Kidney tubule cell (primary cell): ENCODE data around the gene DLGAP4.

Experiments
- DNase-seq: peaks from one replicate; pipeline ENCODE4 v3.0.0-alpha.2; 2018; ENCODE audit warnings: low spot score

DLGAP4 gene

DNA sequence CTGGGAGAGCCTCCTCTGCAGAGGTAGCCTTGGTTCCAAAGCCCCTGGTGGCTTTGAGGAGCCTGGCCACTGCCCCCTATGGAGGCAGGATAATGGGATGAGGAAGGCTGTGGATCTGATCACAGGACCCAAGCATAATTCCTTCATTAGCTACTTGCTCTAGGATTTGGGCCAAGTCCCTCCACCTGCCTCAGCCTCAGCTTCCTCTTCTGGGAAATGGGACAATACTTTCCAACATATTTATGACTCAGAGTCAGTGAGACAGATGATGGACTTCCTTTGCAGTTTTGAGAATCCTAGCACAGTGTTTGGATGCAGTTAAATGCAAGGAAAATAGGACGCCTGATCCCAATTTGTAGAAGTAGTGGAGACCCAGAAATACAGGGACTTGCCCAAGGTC, 171.3 kb downstream of the DLGAP4 start:
- DNase-seq, result no peak

DNA sequence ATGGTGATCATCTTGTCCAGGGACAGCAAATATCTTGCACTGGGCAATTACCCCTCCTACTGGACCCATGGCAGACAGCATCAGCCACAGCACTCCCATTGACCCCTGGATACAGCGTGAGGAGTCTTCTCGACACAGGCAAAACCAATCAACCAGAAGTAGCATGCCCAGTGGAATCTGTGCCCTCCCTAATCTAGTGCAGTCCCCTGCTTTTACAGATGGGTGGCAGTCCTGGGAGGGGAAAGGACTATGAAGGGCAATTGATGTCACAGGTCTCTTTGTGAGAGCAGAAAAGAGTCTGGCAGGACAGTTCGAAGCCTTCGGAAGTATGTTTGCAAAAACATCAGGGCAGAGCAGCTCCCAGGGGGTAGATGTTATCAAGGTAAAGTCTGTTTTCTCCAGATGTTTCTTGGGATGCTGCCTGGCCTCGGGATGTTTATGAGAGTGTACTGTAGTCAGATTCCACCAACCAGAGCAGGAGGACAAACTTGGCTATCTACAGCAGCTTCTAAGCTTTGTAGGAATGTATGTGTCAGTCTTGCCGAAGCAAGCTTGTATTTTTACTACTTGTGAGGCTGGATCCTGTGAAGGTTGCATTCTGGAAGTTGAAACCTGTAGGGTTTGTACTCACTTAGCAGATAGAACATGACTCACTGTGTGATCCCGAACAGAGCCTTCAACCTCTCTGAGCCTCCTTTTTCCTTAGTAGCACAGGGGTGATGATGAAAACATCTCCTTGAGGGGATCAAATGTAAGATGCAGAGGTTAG, 172.2 kb downstream of the DLGAP4 start:
- no peak for DNase-seq

DNA sequence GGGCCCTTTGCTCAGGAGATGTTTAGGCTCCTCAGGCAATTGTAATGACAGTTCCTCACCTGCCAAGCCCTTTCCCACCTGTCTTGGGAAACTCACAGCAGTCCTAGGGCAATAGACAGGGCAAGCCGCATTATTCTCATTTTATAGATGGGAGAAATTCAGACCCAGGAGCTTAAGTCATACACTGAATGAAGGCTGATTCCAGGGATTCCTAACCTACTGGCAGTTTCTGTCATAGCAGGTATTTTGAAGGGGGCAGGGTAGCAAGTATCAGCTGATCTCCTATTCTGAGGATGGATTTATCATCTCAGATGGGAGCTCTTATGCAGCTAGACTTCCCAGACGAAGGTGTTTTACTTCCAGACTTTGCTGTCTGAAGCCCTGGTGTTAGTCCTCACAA, 173.8 kb downstream of the DLGAP4 start:
- DNase-seq, result no peak

DNA sequence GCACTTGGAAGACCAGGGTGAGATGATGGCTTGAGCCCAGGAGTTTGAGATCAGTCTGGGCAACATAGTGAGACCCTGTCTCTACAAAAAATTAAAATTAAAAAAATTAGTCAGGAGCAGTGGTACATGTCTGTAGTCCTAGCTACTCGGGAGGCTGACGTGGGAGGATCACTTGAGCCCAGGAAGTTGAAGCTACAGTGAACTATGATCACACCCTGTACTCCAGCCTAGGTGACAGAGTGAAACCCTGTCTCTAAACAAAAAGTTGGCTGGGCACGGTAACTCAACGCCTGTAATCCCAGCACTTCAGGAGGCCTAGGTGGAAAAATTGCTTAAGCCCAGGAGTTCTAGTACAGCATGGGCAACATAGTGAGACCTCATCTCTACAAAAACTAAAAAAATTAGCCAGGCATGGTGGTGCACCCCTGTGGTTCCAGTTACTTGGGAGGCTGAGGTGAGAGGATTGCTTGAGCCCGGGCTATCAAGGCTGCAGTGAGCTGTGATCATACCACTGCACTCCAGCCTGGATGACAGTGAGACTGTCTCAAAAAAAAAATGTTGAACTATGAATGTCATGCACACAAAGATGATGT, 174.4 kb downstream of the DLGAP4 start:
- DNase-seq, result no peak

DNA sequence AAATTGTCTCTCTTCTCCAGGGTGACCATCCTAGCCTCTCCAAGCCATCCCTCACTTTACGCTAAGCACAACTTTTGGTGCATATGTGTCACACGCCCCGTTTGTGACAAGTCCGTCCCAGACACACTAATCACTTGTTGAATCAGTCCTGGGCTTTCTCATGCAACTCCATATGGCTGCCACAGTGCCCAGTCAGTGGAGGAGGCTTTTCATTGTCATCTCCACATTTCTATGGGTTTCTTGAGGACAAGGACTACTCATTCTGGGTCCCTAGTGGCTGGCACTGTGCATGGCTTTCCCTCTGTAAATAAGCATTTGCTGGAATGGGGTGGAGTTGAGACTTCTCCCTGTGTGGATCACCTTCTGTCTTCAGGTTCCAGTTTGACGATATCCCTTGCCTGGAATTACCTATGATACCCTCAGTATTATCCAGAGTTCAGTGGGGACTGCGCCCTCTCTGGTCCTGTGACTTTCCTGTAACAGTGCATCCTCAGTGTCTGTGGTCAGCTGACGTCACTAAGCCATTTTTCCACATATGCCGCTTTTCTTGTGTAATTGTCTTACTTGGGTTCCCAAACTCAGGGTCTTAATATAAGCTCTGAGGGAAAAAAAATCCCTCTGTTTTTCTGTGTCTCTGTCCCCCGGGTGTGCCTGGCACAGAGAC, 175.4 kb downstream of the DLGAP4 start:
- DNase-seq, result no peak

DNA sequence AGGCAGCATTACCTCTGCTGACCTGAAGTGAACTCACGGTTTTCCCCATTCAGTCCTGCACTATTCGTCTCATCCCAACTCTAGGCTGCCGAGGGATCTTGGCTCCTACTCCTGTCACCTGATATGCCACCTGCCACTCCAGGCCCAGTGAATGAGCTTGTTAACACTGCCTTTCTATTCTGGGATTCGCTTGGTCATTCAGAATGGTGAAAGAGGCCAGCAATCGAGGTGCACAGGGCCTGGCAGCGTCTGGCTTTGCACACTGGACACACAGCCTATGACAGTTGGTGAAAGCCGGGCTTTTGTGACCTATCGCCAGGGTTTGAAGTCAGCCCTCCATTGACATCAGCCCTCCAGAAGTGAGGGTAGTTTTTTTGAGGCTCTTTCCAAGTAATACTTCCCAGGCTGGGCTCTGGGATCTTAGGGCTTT, 175.9 kb downstream of the DLGAP4 start:
- DNase-seq, result no peak

DNA sequence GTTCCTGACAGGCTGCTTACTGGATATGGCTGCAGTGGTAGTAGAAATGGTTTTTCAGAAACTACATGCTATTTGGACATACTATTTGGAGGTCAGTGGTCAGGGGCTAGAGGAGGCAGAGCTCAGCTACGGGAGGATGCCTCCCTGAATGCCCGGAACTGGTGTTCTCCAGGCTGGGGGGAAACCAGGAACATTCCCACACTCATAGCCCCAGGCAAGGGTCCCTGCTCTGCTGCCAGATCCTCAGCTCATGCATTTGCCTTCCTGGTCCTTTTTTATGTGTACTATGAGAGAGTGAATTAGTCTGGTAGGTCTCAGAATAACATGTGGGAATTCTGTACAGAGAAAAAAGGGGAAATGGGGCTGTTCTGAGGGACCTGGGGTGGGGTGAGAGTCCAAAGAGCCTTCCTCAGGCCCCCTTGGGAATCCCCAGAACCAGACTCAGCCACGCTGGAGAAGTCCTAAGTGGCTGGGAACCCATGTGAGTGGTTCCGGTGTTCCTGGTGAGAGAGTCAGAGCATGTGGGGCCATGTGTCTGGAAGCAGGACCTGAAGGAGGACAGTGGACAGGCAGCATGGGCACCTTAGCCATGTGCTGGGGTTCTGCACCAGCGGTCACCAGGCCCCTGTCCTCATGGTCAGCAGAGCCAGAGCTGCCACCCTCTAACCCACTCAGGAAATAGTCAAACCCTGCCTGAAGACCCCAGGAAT, 177.2 kb downstream of the DLGAP4 start:
- DNase-seq, result no peak

DNA sequence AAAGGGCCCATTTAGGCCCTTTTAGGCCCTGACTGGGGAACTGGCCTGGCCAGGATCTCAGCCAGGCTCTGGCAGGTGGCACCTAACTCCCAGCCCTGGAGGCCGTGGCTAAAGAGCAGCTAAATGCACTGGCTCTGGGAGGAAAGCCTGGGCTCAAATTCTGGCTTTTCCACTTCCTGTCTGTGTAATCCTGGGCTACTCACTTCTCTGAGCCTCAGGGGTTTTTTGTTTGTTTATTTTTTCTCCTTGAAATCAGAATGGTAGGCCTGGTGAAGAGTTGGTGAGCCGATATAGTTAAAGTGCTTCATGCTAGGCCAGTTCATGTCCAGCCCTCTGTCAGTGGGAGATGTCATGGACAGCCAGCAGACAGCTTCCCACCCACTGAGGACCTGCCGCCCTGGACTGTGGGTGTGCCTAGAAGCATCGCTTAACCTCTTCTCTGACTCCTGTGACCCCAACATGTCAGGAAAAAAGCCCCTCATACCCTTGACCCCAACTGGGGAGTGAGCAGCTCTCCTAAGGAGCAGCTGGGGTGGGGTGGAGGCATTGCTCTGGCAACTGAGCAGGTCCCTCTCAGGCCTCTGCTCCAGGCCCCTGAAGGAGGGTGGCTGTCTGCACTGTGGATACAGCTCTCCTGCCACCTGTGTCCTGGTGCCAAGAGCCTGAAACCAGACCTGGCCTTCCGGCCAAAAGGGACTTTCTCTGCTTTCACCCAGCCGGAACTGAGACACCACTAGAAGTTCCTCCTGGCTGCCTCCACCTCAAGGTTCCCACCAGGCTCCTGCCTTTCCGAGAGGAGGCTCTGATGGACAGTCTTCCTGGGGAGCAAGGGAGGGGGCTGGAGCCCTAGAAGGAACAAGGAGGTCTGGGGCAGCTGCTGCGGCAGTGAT, 178.0 kb downstream of the DLGAP4 start:
- DNase-seq, result peak; percentile 60

DNA sequence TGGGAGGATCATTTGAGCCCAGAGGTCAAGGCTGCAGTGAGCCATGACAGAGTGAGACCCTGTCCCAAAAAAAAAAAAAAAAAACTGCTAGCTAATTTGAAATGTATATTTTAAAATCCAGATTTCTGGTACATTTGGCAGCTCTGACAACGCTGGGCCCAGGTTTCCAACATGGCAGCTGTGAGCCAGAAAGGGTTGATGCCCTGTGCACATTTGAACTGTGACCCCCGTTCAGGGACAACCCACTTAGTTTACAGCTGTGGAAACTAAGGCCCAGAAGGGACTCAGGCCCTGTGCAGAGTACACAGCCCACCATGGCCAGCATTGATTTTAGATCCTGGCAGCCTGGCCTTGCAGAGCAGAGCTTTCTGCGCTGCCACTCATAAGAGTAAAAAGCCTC, 179.1 kb downstream of the DLGAP4 start:
- DNase-seq, result no peak

DNA sequence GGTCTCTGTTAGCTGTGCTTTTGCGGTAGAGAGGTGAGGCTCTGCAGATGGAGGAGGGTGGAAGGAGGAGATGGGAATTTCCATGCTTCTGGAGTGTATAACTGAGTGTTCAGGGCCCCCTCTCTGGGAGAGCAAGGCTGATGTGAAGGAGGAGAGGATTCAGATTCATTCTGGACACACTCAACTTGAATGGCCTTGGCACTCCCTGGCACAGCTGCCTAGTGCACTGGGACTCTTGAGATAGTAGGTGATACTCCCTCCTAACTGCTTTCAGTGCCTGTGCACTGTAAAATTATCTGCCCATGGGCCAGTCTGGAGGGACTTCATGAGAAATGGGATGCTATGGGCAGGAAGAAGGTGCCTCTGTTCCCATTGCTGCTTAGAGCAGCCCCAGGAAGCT, 180.9 kb downstream of the DLGAP4 start:
- DNase-seq, result no peak

DNA sequence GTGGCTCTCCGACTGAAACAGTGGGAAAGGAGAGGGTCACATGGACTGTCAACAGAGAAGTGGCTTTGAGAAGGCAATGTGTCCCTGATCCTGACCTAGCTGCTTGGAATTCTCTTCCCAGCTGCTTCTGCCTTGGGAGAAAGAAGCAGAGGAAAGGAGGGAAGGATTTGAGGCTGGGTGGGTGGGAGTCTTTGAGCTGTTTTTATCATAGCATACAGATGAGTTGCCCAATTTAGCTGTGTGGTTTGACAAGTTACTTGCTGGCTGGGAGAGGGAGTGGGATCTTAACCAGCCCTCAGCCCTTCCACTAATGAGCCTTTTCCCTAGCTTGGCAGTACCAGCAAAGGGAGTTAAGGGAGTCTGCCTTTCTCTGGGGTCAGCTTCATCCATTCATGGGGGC, 184.1 kb downstream of the DLGAP4 start:
- DNase-seq, result no peak

DNA sequence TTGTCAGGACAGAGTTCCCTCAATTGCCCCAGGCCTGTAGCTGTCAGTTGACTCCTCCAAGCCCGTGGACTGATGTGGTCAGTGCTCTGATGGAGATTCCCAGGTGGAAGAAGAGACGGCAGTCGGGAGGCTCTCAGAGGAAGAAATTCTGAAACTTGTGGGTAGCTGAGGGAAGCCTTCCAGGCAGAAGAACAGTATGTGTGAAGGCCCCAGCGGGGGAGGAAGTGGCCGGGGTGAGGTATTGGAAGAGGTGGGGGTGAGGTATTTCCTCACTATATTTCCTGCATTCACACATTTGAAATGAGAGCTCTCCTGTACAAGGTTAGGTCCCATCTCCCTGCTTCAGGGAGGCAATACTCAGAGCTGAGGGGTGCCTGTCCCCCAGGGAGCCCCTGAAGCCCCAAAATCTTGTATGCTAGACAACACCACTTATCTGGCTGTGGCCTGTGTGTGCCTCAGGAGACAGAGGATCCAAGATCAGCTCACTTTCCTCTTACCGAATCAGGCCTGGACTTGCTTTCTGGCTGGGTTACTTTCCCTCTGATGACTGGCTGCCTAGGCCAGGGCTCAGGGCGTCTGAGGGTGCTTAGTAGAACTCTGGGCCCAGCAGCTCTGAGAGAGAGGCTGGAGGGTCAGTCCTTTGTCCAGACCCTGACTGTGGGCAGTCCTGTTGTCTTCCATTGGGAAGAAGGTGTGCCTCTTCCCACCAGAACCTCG, 185.9 kb downstream of the DLGAP4 start:
- DNase-seq, result peak; percentile 24

DNA sequence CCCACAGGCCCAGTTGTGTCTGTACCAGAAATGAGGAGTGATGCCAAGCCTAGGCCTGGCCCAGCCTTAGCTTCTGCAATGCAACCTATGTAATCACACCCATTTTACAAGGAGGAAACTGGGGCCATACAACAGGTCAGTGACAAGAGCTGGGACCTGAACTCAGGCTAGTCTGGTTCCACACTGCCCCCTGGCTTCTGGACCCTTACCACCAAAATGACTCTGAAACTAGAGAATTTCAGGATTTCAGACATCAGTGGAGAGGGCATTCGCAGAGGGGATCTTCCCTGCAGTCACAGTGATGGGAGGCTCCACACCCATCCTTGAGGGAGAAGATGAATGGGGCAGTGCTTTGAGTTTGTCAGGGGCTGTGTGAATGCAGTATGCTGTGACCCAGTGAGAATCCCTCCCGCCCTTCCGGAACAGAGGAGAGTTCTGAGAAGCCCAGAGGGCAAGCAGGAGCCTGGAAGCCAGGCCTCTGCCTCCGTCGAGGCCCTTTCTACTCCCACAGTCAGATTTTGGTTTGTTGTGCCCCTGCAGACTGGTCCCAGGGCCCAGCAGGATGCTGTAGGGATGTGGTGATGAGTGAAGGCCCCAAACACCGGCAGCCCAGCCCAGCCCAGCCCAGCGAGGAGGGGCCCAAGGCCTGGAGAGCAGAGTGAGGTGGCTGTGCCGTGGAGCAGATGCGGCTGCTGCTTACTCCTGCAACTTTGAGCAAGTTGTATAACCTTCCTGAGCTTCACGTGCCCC, 187.1 kb downstream of the DLGAP4 start:
- DNase-seq, result no peak

DNA sequence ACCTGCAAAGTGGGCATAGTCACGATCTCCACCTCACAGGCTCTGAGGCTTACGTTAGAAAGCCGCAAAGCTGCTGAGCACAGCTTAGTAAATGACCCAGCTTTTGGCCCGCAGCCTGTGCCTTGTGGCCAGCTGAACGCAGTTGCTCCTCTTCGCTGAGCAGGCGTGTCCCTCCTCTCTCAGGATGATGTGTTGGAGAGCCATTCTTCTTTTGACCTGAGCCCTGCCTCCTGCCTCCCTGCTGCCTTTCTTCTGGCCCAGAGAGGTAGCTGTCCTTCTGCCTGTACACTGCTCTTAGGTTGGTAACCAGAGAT, 187.6 kb downstream of the DLGAP4 start:
- peak; percentile 85 for DNase-seq

DNA sequence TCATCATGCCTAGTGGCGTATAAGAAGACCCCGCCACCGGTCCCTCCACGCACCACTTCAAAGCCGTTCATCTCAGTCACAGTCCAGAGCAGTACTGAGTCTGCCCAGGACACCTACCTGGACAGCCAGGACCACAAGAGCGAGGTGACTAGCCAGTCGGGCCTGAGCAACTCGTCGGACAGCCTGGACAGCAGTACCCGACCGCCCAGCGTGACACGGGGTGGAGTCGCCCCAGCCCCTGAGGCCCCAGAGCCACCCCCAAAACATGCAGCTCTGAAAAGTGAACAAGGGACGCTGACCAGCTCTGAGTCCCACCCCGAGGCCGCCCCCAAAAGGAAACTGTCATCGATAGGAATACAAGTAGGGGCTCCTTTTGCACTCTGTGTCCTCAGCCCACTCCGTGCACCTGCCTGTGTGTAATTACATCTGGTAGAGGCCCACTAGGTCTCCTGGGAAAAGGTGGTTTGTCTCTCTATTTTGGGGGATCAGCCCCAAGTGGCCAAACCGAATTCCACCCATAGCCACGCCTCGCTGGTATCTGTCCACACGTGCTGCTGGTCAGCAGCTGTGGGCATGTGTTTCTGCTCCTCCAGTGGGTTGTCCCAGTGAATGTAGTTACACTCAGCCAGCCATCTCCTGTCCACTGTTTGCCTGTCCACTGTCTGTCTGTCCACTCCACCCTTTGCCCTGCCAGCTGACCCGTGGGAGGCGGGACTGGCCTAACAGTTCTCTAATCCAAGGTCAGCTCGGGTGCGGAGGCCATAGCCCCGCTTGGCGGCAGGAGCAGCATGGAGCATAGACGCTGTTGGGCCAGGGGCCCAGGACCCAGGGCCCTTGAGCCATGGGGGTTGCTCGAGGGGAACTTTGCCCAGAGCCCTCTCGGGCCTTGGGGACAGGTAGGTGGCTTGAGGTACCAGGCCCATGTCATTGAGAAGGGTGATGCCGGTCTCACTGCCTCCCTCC, 190.8 kb downstream of the DLGAP4 start:
- DNase-seq, result no peak

DNA sequence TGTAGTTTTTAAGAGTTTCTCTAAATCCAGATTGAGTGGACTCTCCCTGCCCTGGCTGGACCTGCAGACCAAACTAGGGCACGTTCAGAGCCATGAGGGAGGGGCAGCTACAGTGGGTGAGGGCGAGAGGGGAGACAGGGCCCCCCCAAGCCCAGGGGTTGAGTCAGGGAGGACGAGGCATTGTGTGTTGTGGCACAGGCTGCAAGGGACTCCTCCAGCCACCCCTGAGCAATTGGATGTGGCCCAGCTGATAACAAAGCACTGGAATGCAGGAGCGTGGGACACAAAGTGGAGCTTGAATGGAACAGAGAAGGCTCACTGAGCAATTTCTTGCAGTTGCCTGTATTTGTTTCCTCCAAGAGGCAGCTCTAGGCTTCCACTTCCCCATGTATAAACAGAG, 191.7 kb downstream of the DLGAP4 start:
- DNase-seq, result no peak

DNA sequence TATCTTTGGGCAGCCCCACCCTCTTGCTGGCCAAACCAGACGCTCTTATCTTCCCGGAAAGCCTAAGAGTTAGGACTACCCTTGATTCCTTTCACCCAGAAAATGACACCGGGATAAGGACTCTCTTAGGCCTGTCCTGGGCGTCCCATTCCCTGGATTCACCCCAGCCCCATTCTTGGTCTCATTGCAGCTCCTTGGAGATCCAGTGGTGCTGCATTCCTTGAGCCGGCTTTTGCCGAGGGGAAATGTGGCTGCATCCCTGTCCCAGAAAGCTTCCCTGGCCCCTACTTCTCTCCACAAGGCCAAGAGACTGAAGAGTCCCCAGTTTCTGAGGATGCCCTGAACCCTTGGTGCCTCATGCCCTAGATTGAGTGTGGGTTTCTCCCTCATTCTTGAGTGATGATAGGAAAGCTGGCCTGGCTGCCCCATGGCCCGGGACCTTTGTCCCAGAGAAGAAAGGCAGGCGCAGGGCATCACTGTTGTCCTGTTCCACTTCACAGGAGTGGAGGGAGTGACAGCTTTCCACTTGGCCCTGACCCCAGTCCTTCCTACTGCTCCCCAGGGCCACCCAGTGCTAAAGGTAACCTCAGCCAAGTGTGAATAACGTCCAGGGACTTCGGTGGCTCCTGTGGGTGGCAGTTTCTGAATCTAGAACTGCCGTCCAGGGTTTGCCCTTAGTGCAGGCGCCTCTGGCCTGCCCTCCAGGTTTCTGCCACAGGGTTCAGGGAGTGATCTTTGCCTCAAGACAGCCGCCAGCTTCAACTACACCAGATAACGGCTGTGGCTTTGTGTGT, 192.4 kb downstream of the DLGAP4 start:
- DNase-seq, result no peak

DNA sequence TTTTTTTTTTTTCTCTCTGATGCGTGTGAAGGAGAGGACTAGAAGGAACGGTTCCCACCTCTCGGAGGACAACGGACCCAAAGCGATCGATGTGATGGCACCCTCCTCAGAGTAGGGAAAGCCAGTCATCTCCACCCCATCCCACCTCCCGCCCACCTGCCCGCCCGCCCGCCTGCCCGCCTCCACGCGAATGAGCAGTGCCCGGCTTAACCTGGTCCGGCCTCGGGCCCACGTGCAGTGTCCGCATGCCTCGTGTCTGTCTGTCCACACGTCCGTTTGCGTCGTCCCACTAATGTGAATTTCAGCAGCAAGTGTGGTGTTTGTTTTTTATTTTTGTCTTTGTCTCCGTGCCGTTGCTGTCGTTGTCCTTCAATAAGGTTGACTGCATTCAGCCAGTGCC, 193.1 kb downstream of the DLGAP4 start:
- no peak for DNase-seq
